Measurements from ENCODE around the gene F12.
A peak's percentile ranks its signal among the peaks of the same experiment; 100 is the strongest.

Gene F12

GRCh38 chr5:177409043-177409801 lies at the start of gene F12:
Gene F12, minus strand, starts transcription at chr5:177409564. Its CDS starts 37 bp downstream, at chr5:177409527.
- DNase-seq = no peak

DNA sequence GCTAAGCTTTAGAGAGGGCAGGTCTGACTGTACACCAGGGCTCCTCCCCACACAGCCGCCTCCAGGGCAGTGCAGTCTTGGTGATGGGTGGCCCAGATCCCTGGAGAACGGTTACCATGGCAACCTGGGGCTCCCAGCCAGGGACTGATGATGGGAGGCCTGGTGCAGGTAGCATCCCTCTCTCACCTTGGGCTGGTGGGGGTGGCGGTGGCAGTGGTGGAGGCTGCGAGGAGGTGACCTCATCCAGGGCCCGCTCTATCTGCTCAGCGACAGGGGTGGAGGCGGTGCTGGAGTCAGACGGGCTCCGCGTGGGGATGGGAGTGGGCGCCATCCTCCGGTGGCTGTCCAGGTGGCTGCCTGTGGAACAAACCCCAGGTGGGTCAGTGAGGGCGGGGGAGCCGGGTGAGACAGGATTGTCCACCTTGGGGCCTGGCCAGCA lies 49.6 kb upstream of the F12 start:
- DNase-seq = no peak

GRCh38 chr5:177457852-177458681 lies 48.7 kb upstream of the F12 start:
- no peak for DNase-seq

DNA sequence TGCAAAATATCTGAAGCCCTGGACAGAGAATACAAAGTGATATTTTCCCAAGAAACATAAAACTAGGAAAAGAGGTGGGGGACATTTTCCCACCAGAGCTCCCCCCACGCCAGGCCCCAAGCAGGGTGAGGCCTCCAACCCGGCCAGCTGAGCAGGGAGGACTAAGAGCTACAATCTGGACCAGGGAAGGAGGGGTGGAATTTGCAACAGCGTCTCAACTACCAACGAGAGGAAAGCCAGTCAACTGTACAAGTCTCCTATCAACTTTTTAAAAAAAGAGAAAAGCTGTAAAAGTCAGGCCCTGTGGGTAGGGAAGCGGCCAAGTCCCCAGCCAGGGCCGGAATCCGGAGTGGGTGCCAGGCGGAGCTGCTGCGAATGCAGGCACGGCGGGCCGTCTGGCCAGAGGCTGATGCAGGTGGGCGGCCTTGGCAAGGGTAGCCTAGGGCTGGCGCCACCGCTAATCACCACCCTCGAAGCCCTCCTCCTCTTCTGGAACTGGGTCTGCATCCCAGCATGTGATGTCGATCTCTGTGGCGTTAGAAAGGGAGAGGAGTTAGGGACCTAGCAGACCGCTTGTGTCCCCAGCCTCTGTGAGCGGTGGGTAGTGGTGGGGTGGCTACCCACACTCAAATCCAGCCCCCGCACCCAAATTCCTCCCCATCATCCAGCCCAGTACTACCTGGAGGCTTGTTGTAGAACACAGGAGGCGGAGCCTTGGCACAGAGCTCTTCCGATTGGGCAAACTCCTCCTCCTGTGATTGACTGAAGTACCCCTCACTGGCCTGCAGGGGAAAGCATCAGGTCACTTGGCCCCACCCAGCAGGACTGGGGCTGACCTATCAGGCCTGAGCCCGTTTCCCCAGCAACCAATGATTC lies 47.9 kb upstream of the F12 start:
- peak; percentile 58 for DNase-seq

- DNase-seq = no peak
Observed at GRCh38 chr5:177456591-177456964, 47.2 kb upstream of the F12 start.

DNA sequence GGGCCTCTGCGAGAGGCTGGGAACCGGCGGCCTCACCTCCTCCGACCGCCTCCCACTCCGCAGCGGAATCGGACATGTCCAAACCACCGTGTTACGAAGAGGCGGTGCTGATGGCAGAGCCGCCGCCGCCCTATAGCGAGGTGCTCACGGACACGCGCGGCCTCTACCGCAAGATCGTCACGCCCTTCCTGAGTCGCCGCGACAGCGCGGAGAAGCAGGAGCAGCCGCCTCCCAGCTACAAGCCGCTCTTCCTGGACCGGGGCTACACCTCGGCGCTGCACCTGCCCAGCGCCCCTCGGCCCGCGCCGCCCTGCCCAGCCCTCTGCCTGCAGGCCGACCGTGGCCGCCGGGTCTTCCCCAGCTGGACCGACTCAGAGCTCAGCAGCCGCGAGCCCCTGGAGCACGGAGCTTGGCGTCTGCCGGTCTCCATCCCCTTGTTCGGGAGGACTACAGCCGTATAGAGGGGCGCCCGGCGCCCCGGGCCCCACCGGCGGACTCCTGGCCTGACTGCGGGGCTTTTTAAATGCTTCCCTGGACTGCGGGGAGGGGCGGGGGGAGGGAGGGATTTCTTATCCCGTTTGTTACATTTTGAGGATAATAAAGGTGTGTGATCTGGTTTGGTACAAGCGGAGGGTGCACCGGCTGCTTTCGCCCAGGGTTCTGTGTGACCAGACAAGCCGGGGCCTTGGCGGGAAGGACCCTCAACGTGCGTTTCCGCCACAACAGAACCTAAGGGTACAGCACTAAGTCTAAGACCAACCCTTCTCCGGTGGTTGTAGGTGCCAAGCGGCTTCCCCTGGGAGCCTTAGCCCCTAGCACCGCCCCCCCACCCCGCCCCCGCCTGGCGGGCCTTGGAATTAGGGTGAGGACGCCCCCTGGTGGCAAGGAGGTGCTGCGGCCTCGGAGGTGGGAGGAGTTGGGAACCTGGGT lies 46.6 kb upstream of the F12 start:
- DNase-seq = peak; percentile 97

- peak; percentile 90 for DNase-seq
Observed at GRCh38 chr5:177455036-177455660, 45.8 kb upstream of the F12 start.

GRCh38 chr5:177454397-177455035 lies 45.2 kb upstream of the F12 start:
- DNase-seq = peak; percentile 93

GRCh38 chr5:177453852-177454396 lies 44.6 kb upstream of the F12 start:
- no peak for DNase-seq

- no peak for DNase-seq
Observed at GRCh38 chr5:177452688-177453638, 43.6 kb upstream of the F12 start.

DNA sequence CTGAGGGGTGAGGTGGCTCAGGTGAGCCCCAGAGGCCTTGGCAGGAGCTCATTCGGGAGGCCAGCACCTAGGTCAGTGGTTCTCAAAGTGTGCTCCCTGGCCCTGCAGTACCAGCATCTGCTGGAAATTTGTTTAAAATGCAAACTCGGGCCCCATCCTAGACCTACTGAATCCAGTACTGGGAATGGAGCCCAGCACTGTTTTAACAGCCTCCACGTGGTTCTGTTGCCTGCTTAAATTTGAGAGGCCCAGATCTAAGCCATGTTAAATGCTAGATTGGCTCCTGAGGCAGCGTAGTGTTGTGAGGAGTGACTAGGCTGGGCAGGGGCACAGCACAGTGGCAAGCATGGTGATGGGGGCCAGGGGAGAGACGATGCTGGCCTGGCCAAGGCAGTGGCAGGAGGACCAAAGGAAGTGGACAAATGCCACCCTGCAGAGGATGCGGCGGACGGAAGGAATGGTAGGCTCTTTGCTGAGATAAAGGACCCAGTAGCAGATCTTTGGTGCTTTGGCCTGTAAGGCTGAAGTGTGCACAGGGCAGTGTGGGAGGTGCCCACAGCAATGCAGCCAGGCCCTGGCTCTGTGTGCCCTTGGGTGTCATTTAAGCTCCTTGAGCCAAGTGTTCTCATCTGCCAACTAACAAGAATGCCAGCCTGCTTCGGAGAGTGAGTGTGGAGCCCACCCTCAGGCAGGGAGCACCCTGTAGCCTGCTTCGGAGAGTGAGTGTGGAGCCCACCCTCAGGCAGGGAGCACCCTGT lies 41.5 kb upstream of the F12 start:
- DNase-seq = no peak

- DNase-seq = no peak
Observed at GRCh38 chr5:177449140-177450061, 40.0 kb upstream of the F12 start.

DNA sequence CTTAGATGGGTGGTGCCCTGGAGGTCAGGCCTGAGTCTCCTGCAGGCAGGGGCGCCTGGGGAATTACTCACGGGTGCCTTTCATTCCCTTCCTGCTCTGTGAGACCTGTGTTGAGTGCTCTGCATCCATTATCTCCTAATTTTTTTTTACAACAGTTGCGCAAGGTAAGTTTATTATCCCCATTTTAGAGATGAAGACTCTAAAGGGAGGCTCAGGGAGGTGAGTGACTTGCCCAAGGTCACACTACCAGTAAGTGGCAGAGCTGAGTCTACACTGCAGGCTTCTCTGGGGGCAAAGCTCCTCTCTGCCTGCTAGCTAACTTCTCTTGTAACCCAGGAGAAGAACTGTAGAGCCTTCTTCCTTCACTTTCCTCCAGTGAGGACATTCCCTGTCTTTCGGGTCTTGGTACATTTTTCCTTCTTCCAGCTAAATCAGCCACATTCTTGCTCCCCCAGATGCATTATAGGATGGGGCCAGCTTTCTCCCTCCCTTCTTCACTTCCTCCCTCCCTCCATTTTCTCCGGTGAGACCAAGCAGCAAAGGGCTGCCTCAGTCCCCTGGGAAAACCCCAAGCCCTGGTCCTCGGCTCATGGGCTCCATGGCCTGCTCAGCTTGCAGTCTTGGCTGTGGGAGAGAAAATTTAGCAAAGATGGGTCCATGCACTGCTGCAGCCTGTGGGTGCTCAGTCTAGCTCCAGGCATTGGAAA lies 39.0 kb upstream of the F12 start:
- no peak for DNase-seq

DNA sequence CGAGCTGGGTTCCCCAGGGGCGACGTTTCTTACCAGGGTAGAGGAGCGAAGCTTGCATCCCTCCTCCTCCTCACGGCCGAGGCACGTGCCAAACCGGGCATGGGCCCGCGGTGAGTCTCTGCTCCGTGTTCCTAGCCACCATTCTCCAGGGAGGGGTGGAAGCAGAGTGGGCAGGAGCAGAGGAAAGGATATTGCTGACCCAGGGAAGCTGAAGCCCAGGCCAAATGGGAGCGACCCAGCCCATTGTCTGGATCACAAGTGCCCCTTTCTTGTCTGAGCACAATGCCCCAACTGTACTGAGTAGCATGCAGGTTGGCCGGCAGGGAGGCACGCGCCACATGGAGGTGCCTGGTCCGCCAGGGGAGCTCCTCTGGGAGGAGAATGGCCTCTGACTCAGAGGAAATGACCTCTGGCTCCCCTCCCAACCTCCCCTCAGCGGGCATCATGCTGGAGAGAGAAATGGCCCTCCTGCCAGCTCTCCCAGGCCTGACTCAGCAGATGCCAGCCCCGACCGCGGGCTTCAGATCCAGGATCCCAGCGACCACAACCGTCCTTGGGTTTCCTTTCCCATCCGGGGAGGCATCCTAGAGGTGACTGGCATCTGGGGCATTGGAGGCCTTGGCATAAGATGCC lies 38.4 kb upstream of the F12 start:
- no peak for DNase-seq

- peak; percentile 65 for DNase-seq
Observed at GRCh38 chr5:177447066-177447610, 37.8 kb upstream of the F12 start.
